Nephron (organoid): ENCODE data around the gene TTC23.
A peak's percentile ranks its signal among the peaks of the same experiment; 100 is the strongest.

Experiments used
- H3K27ac Mint-ChIP-seq, 3 experiments: 2 replicates each; pipeline ENCODE4 v1.8.0; 2020; ENCODE audit warnings: mixed read lengths in 3 of 3, mild to moderate bottlenecking in 2 of 3, moderate library complexity in 1 of 3
- H3K27me3 Mint-ChIP-seq: 2 replicates; pipeline ENCODE4 v1.8.0; 2021; ENCODE audit warnings: low read depth, mild to moderate bottlenecking, moderate library complexity, mixed read lengths
- H3K36me3 Mint-ChIP-seq: 2 replicates; pipeline ENCODE4 v1.8.0; 2020; ENCODE audit warnings: low read depth, mixed read lengths
- H3K4me1 Mint-ChIP-seq: 2 replicates; pipeline ENCODE4 v1.8.0; 2020; ENCODE audit warnings: mixed read lengths
- H3K4me3 Mint-ChIP-seq, 3 experiments: 2 replicates each; pipeline ENCODE4 v1.8.0; 2020; ENCODE audit warnings: mild to moderate bottlenecking in 3 of 3, mixed read lengths in 3 of 3, moderate library complexity in 2 of 3
- H3K9me3 Mint-ChIP-seq: 2 replicates; pipeline ENCODE4 v1.8.0; 2020; ENCODE audit warnings: mixed read lengths
- CTCF ChIP-seq, 3 experiments: fragments of 200-600 bp; sonication (generic); IDR thresholded peaks; one replicate each; pipeline ENCODE4 v1.5.0; 2021; ENCODE audit warnings: antibody characterized with exemption in 3 of 3; ENCODE audit not compliant: unreplicated experiment in 3 of 3

Gene TTC23

GRCh38 chr15:99105514-99106341 lies 143.7 kb downstream of the TTC23 start:
- H3K27me3 Mint-ChIP-seq = peaks cover 67% of the 10 kb centered on the region
- H3K36me3 Mint-ChIP-seq = no peaks in the 10 kb centered on the region
- H3K27ac Mint-ChIP-seq = no peak overlapping the region
- H3K9me3 Mint-ChIP-seq = no peaks in the 10 kb centered on the region
- peak overlapping the region; percentile 66 to 77 (median 67) for H3K4me3 Mint-ChIP-seq
- TF ChIP-seq CTCF (IDR thresholded peaks at IDR 0.05; ENCODE audit: unreplicated experiment in 3 of 3) = no peak
- peaks cover 11% of the 10 kb centered on the region for H3K4me1 Mint-ChIP-seq

GRCh38 chr15:99104788-99105513 lies 144.4 kb downstream of the TTC23 start, which contains the start of gene SYNM:
Gene SYNM (plus strand): TSS chr15:99105080. CDS start chr15:99105200, 120 bp downstream.
- Mint-ChIP-seq H3K4me1 (peaks cover 11% of the 10 kb centered on the region), H3K27ac (no peak within 1 kb of the TSS), H3K4me3 (peak within 1 kb of the TSS; percentile 66 to 75 (median 66)), H3K36me3 (no peaks in the 10 kb centered on the region), H3K27me3 (peaks cover 67% of the 10 kb centered on the region), H3K9me3 (no peaks in the 10 kb centered on the region)
- peak; percentile 70 to 90 (median 80) for TF ChIP-seq CTCF (IDR thresholded peaks at IDR 0.05; ENCODE audit: unreplicated experiment in 3 of 3)

- Mint-ChIP-seq H3K4me1 (peaks cover 11% of the 10 kb centered on the region), H3K36me3 (no peaks in the 10 kb centered on the region), H3K27me3 (peaks cover 68% of the 10 kb centered on the region), H3K4me3 (peak overlapping the region; percentile 3 to 70 (median 47)), H3K27ac (no peak overlapping the region), H3K9me3 (no peaks in the 10 kb centered on the region)
- no peak for TF ChIP-seq CTCF (IDR thresholded peaks at IDR 0.05; ENCODE audit: unreplicated experiment in 3 of 3)
Observed at GRCh38 chr15:99103279-99103678, 146.1 kb downstream of the TTC23 start.

- no peak overlapping the region for H3K27ac Mint-ChIP-seq
Observed at GRCh38 chr15:99102332-99103235, 146.8 kb downstream of the TTC23 start.

More at GRCh38 chr15:99102332-99103235, 146.8 kb downstream of the TTC23 start:
- Mint-ChIP-seq H3K9me3 (no peaks in the 10 kb centered on the region), H3K27me3 (peaks cover 69% of the 10 kb centered on the region), H3K36me3 (no peaks in the 10 kb centered on the region), H3K4me1 (peaks cover 16% of the 10 kb centered on the region), H3K4me3 (peak overlapping the region; percentile 9 to 50 (median 48))
- TF ChIP-seq CTCF (IDR thresholded peaks at IDR 0.05; ENCODE audit: unreplicated experiment in 3 of 3) = no peak
